GM20431 (cell line): ENCODE measurements around the gene GABRQ.

Source experiments
- in situ Hi-C: fragments of 300-500 bp; cut with MseI, MboI; formaldehyde crosslinking; loops from one replicate; pipeline ENCODE4 v1.15.0; 2020; ENCODE audit warnings: low sequenced_read_pairs; ENCODE audit not compliant: unreplicated experiment

GABRQ gene

GRCh38 chrX:152637649-152638442 lies at the start of gene GABRQ:
TSS of gene GABRQ (plus strand) at chrX:152637895. CDS start at chrX:152638203, 308 bp downstream.
- in situ Hi-C loops, result loop anchor here (25.0 kb wide), 1 partner anchor 174 kb away; no protein-coding TSS in a partner anchor

- in situ Hi-C loops, result no loop called here
Measured at GRCh38 chrX:152588206-152588605, 49.5 kb upstream of the GABRQ start.

- in situ Hi-C loops, result no loop called here
Measured at GRCh38 chrX:152600853-152601633, 36.7 kb upstream of the GABRQ start.

- in situ Hi-C loops, result no loop called here
Measured at GRCh38 chrX:152601848-152602616, 35.7 kb upstream of the GABRQ start.

DNA sequence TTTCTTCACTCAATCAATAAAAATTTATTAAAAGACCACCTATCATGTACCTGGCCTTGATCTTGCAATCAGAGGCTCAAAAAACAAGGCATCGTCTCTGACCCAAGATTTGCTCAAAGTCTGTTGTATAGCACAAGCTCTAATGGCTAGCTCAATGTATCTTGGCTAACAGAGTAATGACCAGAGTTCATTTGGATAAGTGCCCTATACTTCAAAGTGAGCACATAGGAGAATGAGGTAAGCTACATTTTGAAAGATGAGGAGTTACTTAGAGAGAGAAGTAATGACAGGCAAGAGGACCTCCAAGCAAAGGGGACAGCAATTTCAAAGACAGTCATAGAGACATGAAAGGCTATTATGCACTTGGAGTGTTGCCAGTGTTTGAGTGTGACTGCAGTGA lies 22.9 kb upstream of the GABRQ start:
- in situ Hi-C loops, result no loop called here

GRCh38 chrX:152619897-152620296 lies 17.8 kb upstream of the GABRQ start:
- in situ Hi-C loops, result no loop called here

DNA sequence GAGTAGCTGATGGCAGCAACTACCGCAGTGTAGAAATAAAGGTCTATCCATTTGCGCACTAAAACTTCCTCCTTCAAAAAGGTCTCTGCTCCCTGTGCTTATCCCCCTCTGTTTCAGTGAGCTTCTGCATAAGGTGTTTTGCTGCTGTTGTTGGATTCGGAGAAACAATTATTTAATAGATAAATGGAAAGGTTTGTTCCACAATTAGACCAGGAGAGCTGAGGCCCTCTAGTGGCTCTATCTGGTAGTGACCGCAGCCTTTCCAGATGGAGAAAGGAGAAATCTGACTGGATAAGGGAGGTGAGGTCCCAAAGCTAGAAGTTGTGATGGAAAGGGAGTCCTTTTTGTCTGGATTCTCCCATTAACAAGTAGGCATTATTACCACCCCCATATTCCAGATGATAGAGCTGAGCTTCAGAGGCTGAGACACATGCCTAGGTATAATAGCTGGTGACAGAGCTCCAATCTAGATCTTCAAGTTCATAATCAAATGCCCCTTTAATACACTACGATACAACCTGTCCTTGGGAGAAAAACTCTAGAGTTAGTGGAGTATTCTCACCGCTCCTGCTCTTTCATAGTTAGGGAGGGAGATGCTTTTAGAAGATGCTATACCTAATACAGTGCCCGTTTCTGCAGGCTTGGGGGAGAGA lies 5.1 kb upstream of the GABRQ start:
- in situ Hi-C loops, result loop anchor here (25.0 kb wide), 1 partner anchor 180 kb away; no protein-coding TSS in a partner anchor

DNA sequence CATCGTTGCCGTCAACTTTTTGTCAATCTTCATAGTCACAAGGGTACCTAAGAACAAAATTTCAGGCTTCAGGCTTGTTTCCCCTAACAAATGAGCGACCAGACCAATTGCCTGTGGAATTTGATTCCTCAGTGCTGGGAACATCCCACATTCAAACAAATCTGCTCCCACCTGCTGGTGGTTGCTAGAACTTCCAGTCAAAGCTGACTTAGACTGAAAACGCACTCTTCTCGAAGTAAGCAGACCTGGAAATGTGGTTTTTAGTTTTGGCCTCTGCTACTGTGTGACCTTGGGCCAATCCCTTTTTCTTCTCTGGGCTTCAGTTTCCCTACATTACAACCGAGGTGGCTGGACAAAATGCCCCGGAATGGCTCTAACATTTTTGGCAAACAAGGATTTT lies 1.8 kb upstream of the GABRQ start:
- in situ Hi-C loops, result loop anchor here (25.0 kb wide), 1 partner anchor 176 kb away; no protein-coding TSS in a partner anchor

DNA sequence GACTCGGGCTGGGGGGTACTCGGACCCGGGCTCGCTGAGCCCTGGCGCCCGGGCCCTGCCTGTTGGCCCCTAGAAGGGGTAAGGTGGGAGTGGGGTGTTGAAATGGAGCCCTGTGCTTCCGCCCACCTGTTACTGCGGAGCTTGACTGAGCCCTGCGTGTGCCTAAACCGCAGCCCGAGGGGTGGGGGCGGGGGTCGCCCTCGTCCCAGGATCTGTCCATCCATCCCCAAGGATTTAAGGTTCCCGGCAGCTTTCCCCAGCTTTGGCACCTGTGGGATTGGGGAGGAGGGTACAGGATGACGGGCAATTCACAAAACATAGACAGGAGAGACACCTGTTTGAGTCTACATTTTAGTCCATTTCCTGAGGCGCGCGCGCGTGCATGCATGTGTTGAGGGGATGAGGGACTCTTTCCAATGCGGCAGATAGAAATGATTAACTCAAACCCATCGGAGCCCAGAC lies 779 bp downstream of the GABRQ start:
- in situ Hi-C loops, result loop anchor here (25.0 kb wide), 1 partner anchor 174 kb away; no protein-coding TSS in a partner anchor

GRCh38 chrX:152639426-152639825 lies 1.7 kb downstream of the GABRQ start:
- in situ Hi-C loops, result loop anchor here (25.0 kb wide), 1 partner anchor 173 kb away; no protein-coding TSS in a partner anchor

DNA sequence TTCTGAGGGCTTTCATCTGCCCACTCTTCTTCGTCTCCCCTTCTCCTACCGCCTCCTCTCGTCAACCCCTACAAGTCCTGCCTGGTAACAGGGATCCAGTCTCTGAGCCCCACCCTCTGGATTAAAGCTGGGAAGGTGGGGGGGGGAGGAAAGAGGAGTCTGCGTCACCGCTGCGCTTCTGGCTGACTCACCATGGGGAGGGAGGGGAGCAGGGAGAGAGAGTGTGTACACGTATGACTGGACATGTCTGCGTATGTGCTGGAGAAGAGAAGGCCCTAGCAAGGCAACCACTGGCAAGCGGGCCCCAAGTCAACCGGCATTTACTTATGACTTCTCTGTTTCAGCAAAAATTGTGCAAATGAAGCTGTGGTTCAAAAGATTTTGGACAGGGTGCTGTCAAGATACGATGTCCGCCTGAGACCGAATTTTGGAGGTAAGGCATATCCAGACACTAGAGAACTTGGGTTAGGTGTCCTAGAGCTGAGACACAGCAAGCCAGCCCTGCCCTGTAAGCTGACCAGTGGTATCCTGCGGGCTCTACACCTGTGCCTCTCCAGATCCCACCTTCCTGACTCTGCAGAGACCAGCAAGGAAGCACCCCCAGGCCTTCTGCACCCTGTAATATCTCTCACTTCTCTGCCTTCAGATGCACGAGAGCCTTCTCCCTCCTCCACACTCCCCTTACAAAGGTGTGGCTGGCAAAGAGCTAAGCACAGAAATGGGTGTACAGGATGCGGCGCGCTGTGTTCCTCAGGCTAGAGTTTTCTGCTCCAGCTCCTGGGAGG lies 2.5 kb downstream of the GABRQ start:
- in situ Hi-C loops, result loop anchor here (25.0 kb wide), 1 partner anchor 172 kb away; no protein-coding TSS in a partner anchor

DNA sequence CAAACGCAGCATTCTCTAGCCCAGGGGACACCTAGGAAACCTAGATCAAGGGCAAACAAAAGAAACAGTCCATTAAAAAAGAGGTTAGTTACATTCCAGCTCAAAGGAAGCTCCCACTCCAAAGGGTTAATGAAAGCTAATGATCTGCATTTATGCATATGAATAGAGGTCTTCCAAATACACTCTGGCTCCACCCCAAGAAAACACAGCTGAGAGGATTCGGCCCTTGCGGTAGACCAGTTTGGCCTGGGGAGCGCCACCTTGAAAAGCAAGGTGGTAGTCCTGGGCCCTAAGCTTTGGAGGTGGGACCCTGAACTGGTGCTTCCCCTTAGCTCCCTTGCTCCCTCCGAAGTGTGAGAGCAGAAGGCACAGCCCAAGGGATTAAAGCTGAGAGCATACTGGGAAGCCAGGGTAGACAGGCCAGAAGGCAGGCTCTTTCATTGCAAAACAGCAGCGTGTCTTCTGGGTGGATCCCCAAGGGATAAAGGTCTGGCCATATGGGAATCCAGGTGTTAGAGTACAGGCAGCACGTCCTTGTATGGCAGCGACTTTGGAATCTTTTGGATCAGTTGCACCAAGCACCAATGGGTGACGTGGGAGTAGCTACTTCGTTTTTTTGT lies 3.7 kb downstream of the GABRQ start:
- in situ Hi-C loops, result loop anchor here (25.0 kb wide), 1 partner anchor 171 kb away; no protein-coding TSS in a partner anchor

DNA sequence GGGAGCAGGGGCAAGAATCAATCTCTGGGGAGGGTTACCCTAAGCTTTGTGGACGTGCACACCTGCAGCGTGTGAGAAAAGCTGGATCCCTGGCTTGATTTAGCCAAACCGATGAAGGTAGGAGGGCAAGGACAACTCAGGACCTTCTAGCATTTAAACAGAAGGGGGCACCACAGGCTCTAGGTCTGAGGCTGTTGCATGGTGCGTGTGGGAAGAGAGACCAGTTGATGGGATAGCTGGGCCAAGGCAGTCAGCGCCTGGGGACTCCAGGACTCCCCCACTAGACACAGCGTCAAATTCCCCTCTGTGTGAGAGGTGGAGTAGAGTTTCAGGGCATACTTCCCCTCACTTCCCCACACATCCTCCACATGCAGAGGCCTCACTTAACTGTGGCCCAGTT lies 4.3 kb downstream of the GABRQ start:
- in situ Hi-C loops, result loop anchor here (25.0 kb wide), 1 partner anchor 170 kb away; no protein-coding TSS in a partner anchor

DNA sequence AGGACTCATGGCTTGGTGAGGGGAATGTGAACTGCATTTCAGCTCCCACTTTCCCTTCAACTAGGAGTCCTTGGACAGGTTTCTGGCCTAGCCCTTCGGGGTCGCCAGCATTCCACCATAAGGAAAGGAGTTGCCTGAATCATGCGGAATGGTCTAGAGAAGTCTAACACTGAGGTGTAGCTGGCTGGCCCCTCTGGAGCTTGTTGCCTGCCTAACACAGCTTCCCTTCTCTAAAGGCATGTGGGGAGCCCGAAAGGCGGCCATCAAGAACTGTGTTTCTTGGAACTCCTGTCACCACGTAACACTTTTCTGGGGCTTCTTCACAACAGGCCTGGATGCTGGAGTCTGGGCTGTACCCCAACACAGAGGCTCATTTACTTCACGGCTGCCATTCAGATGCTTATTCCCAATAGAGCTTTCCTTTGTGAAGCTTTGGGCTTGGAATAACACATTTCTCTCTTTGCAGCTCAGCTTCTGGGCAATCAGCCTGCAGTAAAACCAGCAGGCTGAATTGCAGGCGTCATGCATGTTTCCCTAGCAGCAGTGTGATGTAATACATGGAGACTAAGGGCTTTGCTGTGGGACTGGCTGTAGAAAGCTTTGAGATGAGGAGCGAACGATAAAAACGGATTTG lies 5.4 kb downstream of the GABRQ start:
- in situ Hi-C loops, result loop anchor here (25.0 kb wide), 1 partner anchor 169 kb away; no protein-coding TSS in a partner anchor

DNA sequence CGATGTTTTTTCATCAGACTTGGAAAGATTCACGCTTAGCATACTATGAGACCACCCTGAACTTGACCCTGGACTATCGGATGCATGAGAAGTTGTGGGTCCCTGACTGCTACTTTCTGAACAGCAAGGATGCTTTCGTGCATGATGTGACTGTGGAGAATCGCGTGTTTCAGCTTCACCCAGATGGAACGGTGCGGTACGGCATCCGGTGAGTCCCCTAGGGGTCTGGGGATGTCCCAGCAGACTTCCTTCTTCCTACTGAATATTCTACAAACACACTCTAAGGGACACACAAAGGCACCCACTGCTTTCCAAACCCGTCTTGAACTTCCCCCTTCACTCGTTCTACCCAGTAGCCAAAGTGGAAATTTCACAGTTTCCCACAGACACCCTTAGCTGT lies 9.3 kb downstream of the GABRQ start:
- in situ Hi-C loops, result loop anchor here (25.0 kb wide), 1 partner anchor 165 kb away; no protein-coding TSS in a partner anchor

GRCh38 chrX:152647978-152648377 lies 10.3 kb downstream of the GABRQ start:
- in situ Hi-C loops, result loop anchor here (25.0 kb wide), 1 partner anchor 164 kb away; no protein-coding TSS in a partner anchor

DNA sequence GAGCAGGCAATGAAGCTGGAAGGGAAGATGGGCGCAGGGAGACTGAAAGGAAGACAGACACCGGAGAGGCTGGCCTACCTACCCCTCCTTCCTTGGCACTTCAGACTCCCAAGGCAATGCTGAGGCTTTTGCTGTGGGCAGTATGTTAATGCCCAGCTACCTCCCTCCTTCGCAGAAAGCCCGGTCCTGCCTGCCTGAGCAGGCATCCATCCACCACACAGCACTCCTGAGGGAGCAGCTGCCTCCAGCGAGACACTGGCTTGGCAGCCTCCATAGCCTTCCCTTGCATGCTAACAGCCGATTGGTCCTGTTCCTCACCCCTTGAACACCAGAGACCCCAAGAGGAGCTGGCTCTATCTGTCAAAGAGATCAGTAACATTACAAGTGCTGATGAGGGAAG lies 14.4 kb downstream of the GABRQ start:
- in situ Hi-C loops, result no loop called here

DNA sequence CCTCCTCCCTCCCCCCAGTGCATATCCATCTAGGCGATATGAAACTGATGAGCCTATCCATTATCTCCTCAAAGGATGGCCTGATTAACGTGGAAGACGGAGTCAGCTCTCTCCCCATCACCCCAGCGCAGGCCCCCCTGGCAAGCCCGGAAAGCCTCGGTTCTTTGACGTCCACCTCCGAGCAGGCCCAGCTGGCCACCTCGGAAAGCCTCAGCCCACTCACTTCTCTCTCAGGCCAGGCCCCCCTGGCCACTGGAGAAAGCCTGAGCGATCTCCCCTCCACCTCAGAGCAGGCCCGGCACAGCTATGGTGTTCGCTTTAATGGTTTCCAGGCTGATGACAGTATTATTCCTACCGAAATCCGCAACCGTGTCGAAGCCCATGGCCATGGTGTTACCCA lies 14.8 kb downstream of the GABRQ start:
- in situ Hi-C loops, result no loop called here
